Neutrophil (primary cell): ENCODE results near the gene XRN2.
"Not testable (repeated sequence)": the region's sequence is repeated elsewhere in the genome, so short reads cannot be mapped to it uniquely, and the experiment has no call there.

Source experiments
- H3K27ac ChIP-seq: fragments of 200-600 bp; sonication (generic); 2 replicates; pipeline ENCODE4 v1.5.1; 2016; ENCODE audit warnings: mild to moderate bottlenecking, moderate library complexity
- H3K27me3 ChIP-seq: fragments of 200-600 bp; sonication (generic); 2 replicates; pipeline ENCODE4 v1.6.0; 2016; ENCODE audit warnings: mild to moderate bottlenecking
- H3K36me3 ChIP-seq: fragments of 200-600 bp; sonication (generic); 2 replicates; pipeline ENCODE4 v1.5.1; 2017
- H3K4me1 ChIP-seq, 2 experiments: fragments of 200-600 bp in 1 of 2; sonication (generic) in 1 of 2; 1 replicate in 1 of 2; 2 replicates in 1 of 2; pipeline versions ENCODE4 v1.5.1 to v1.6.1; 2013 to 2016; ENCODE audit warnings: low read depth in 1 of 2, low read length in 1 of 2, mild to moderate bottlenecking in 1 of 2, moderate library complexity in 1 of 2; ENCODE audit not compliant: control insufficient read depth in 1 of 2, insufficient read depth in 1 of 2
- H3K4me3 ChIP-seq, 2 experiments: fragments of 200-600 bp in 1 of 2; sonication (generic) in 1 of 2; 1 replicate in 1 of 2; 2 replicates in 1 of 2; pipeline ENCODE4 v1.5.1; 2013 to 2016; ENCODE audit warnings: low read depth in 1 of 2, low read length in 1 of 2, mild to moderate bottlenecking in 1 of 2, moderate library complexity in 1 of 2
- H3K9me3 ChIP-seq: fragments of 200-600 bp; sonication (generic); 2 replicates; pipeline ENCODE4 v1.5.1; 2016
- CTCF ChIP-seq: fragments of 200-600 bp; sonication (generic); IDR thresholded peaks from 2 replicates; pipeline ENCODE4 v1.5.1; 2016; ENCODE audit warnings: antibody characterized with exemption

XRN2 gene

GRCh38 chr20:21396599-21397340 is 93.6 kb downstream of the XRN2 start:
- Histone ChIP-seq H3K36me3 (no peaks in the 10 kb centered on the region), H3K9me3 (no peaks in the 10 kb centered on the region), H3K4me1 (peaks cover 20 to 30% of the 10 kb centered on the region in 2 experiments), H3K27me3 (peaks cover 100% of the 10 kb centered on the region), H3K27ac (no peak overlapping the region), H3K4me3 (peak overlapping the region; percentile 8 to 39)
- TF ChIP-seq CTCF = no peak

DNA sequence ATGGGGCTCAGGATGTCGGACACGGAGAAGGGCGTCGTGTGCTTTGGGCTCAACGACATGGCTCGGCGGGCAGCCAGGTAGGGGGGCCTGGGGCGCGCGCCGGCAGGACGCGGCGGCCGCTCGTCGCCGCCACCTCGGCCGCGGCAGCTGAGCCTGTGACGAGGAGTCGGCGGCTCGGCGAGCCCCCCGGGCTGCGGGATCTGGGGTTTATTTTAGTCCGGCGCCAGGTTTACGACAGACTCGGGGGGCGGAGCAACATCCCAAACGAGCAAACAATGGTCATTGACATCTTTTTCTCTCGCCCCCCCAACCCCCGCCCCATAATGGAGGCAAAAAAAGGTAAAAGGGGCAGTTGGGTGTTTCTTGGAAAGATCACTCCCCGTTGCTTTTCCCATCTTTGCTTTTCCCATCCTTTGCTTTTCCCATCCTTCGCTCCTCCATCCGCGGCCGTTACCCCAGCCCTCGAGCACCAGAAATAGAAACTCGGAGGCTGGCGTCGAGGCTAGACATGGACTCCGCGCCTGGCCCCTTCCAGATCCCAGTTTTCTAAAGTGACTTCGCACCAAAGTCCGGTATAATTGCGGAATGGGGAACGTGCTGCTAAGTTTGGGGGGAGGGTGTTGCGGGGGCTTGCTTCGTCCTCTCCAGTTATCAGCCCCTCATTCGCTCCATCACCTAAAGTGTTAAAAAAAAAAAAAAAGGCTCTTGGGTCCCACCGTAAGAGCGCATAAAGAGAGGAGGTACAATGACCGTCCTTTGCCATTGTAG is 94.4 kb downstream of the XRN2 start, which contains the start of gene NKX2-4:
NKX2-4 (minus strand) TSS at position 186 of the 768 bp plus-strand sequence; CDS start at position 59, 127 bp downstream.
- H3K9me3 ChIP-seq = no peaks in the 10 kb centered on the region
- no peaks in the 10 kb centered on the region for H3K36me3 ChIP-seq
- no peak for TF ChIP-seq CTCF
- no peak within 1 kb of the TSS for H3K27ac ChIP-seq
- H3K4me1 ChIP-seq = peaks cover 16 to 25% of the 10 kb centered on the region in 2 experiments
- peaks cover 100% of the 10 kb centered on the region for H3K27me3 ChIP-seq
- peak within 1 kb of the TSS; percentile 8 to 39 for H3K4me3 ChIP-seq

GRCh38 chr20:21398109-21399004 is 95.2 kb downstream of the XRN2 start:
- peaks cover 100% of the 10 kb centered on the region for H3K27me3 ChIP-seq
- H3K4me3 ChIP-seq = no peak overlapping the region
- peaks cover 16 to 18% of the 10 kb centered on the region in 2 experiments for H3K4me1 ChIP-seq
- TF ChIP-seq CTCF = no peak
- no peaks in the 10 kb centered on the region for H3K36me3 ChIP-seq
- H3K9me3 ChIP-seq = no peaks in the 10 kb centered on the region
- H3K27ac ChIP-seq = no peak overlapping the region

- Histone ChIP-seq H3K4me1 (peaks cover 16 to 18% of the 10 kb centered on the region in 2 experiments), H3K9me3 (no peaks in the 10 kb centered on the region), H3K4me3 (no peak overlapping the region), H3K27me3 (peaks cover 100% of the 10 kb centered on the region), H3K36me3 (no peaks in the 10 kb centered on the region), H3K27ac (no peak overlapping the region)
- TF ChIP-seq CTCF = no peak
These were observed 95.9 kb downstream of the XRN2 start for GRCh38 chr20:21399005-21399475.

DNA sequence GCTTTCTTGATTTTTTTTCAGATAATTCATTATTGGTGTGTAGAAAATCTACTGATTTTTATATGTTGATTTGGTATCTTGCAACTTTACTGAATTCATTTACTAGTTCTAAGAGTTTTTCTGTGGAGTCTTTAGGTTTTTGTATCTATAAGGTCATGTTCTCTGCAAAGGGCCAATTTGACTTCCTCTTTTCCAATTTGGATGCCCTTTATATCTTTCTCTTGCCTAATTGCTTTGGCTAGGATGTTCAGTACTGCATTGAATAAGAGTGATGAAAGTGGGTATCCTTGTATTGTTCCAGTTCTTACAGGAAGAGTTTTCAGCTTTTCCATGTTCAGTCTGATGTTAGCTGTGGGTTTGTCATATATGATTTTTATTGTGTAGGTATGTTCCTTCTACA is 108.6 kb downstream of the XRN2 start:
- no peak overlapping the region for H3K27ac ChIP-seq
- TF ChIP-seq CTCF = no peak
- peaks cover 85% of the 10 kb centered on the region for H3K27me3 ChIP-seq
- no peaks in the 10 kb centered on the region for H3K4me1 ChIP-seq
- H3K9me3 ChIP-seq = no peaks in the 10 kb centered on the region
- H3K36me3 ChIP-seq = no peaks in the 10 kb centered on the region
- H3K4me3 ChIP-seq = no peak overlapping the region

DNA sequence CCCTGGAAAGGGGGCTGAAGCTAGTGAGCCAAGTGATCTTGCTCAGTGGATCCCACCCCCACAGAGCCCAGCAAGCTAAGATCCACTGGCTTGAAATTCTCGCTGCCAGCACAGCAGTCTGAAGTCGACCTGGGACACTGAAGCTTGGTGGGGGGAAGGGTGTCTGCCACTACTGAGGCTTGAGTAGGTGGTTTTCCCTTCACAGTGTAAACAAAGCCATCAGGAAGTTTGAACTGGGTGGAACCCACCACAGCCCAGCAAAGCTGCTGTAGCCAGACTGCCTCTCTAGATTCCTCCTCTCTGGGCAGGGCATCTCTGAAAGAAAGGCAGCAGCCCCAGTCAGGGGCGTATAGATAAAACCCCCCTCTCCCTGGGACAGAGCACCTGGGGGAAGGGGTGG is 110.9 kb downstream of the XRN2 start:
- not testable (repeated sequence) for H3K9me3 ChIP-seq, H3K36me3 ChIP-seq, H3K27ac ChIP-seq, H3K4me3 ChIP-seq, H3K4me1 ChIP-seq
- H3K27me3 ChIP-seq = peaks cover 73% of the 10 kb centered on the region

GRCh38 chr20:21419147-21419546 is 116.0 kb downstream of the XRN2 start:
- H3K4me3 ChIP-seq, H3K36me3 ChIP-seq, H3K27ac ChIP-seq, H3K4me1 ChIP-seq, H3K9me3 ChIP-seq: not testable (repeated sequence)
- peaks cover 47% of the 10 kb centered on the region for H3K27me3 ChIP-seq
